OCI-LY7 (cell line): ENCODE data around the gene ZBTB7A.

Experiments used
- EZH2phosphoT487 ChIP-seq: fragments of 200-600 bp; sonication (generic); IDR thresholded peaks from 2 replicates; pipeline ENCODE4 v1.6.1; 2018; ENCODE audit warnings: low read depth, borderline replicate concordance, mild to moderate bottlenecking, mixed run types, antibody characterized with exemption, low read length, moderate library complexity, mixed read lengths
- TF ChIP-seq, protein P1 (sequence below): fragments of 200-600 bp; sonication (generic); conservative IDR thresholded peaks from 2 replicates; pipeline ENCODE4 v1.5.1; 2014; ENCODE audit warnings: mild to moderate bottlenecking, antibody characterized with exemption, low read length, moderate library complexity, mixed read lengths

DNA sequence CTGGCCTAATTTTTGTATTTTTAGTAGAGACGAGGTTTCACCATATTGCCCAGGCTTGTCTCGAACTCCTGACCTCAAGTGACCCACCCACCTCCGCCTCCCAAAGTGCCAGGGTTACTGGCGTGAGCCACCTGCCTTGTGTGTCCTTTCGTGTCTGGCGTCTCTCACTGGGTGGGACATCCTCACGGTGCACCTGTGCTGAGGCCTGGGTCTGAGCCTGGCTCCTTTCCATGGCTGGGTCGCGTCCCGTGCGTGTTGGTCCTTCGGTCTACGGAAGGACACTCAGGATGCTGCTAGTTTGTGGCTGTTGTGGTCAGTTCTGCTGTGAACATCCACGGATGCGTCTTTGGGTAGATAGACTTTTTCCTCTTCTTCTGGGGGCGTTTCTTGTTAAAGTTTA is 39.6 kb downstream of the ZBTB7A start:
- TF ChIP-seq, protein P1, sequence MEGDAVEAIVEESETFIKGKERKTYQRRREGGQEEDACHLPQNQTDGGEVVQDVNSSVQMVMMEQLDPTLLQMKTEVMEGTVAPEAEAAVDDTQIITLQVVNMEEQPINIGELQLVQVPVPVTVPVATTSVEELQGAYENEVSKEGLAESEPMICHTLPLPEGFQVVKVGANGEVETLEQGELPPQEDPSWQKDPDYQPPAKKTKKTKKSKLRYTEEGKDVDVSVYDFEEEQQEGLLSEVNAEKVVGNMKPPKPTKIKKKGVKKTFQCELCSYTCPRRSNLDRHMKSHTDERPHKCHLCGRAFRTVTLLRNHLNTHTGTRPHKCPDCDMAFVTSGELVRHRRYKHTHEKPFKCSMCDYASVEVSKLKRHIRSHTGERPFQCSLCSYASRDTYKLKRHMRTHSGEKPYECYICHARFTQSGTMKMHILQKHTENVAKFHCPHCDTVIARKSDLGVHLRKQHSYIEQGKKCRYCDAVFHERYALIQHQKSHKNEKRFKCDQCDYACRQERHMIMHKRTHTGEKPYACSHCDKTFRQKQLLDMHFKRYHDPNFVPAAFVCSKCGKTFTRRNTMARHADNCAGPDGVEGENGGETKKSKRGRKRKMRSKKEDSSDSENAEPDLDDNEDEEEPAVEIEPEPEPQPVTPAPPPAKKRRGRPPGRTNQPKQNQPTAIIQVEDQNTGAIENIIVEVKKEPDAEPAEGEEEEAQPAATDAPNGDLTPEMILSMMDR, result no peak
- no peak for TF ChIP-seq EZH2phosphoT487
